MM.1S (cell line): ENCODE results near the gene GLIS2.

Experiments used
- CTCF ChIP-seq: fragments of 300-600 bp; sonication (generic); IDR thresholded peaks from 2 replicates; pipeline ENCODE4 v1.5.1; 2016; ENCODE audit warnings: antibody characterized with exemption, low read length, mixed read lengths
- EZH2phosphoT487 ChIP-seq: fragments of 300-600 bp; sonication (generic); IDR thresholded peaks from 2 replicates; pipeline ENCODE4 v1.6.1; 2018; ENCODE audit warnings: antibody characterized with exemption, low read length

DNA sequence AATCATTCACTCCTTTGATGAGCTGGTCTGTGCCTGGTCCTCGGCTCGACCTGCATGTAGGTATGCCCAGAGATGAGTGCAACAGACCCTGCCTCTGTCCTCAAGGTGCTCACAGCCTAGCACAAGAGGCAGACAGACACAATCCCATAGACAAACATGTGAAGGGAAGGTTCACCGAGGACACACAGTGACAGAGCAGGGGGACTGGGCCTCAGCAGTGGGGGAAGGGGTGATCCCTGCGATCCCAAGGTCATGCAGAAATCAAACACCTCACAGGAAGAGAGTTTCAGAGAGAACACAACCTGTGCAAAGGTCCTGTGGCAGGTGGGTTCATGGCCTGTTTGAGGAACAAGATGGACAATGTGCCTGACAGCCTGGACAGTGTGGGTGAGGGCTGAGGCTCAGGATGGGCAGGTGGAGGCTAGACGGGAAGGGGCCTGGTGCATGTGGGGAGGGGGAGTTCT is 51.6 kb downstream of the GLIS2 start:
- TF ChIP-seq EZH2phosphoT487: no peak
- no peak for TF ChIP-seq CTCF
